ENCODE results near the gene LPIN1. TPM values are rescaled to one million over a fixed set of nuclear protein-coding genes. Genes with fewer than 3 reads are reported as not detected.

The LPIN1 gene
- total and polyA plus RNA-seq, 4 donors = 10.1 to 27.4 (median 13.4) TPM

DNA sequence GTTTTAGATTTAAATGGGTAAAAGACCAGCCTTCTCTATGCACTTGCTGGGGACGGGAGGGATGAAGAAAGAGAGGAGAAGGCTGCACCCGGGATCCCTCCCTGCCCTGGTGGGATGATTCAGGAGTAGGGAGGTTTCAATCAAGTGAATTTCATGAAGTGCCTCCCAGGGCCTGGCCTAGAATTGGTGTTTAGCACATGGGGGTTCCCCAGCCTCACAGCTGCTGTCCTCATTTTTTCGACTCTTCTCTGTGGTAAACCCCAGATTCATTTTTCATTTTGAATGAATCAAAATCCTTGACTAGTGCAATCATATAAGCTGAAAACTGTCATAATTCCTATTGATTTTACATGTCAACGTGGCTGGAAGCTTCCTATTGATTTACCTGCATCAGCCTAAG is 81.1 kb downstream of the LPIN1 start:
- H3K4me1 ChIP-seq (ENCODE audit: control insufficient read depth in 4 of 4, insufficient read depth in 4 of 4, low read length in 3 of 4) = peaks cover 6 to 24% (median 20%) of the 10 kb centered on the region in 4 donors
- WGBS = 84% methylated on average over 4 of the region's 4 CpGs
- H3K27me3 ChIP-seq (ENCODE audit: control insufficient read depth in 4 of 4, insufficient read depth in 4 of 4, low read length in 3 of 4) = no peaks in the 10 kb centered on the region
- H3K27ac ChIP-seq (ENCODE audit: low read depth in 1 of 2, low read length in 2 of 2) = no peak overlapping the region
- no peak for DNase-seq (ENCODE audit: low spot score)
- no peak overlapping the region for H3K4me3 ChIP-seq (ENCODE audit: low read depth in 1 of 3, low read length in 3 of 3)
- H3K36me3 ChIP-seq (ENCODE audit: control insufficient read depth in 4 of 4, insufficient read depth in 3 of 4, low read depth in 1 of 4, low read length in 3 of 4) = peaks cover 17 to 32% (median 27%) of the 10 kb centered on the region in 4 donors
- no peak overlapping the region for H3K9ac ChIP-seq (ENCODE audit: low read depth in 1 of 2, low read length in 2 of 2)
- no peaks in the 10 kb centered on the region for H3K9me3 ChIP-seq (ENCODE audit: control insufficient read depth in 4 of 4, low read length in 3 of 4)
- TF ChIP-seq JUND (IDR thresholded peaks at IDR 0.05) (no peak), HNF4G (IDR thresholded peaks at IDR 0.05) (no peak), YY1 (IDR thresholded peaks at IDR 0.05) (no peak), RAD21 (IDR thresholded peaks at IDR 0.05) (no peak), FOXA1 (IDR thresholded peaks at IDR 0.05) (no peak), ZBTB33 (IDR thresholded peaks at IDR 0.05) (no peak), TAF1 (conservative IDR thresholded peaks at IDR 0.05) (no peak), SP1 (IDR thresholded peaks at IDR 0.05) (no peak), HNF4A (conservative IDR thresholded peaks at IDR 0.05) (no peak), EGR1 (IDR thresholded peaks at IDR 0.05; ENCODE audit: low read depth in 2 of 2) (no peak), RXRA (IDR thresholded peaks at IDR 0.05) (no peak), FOXA2 (IDR thresholded peaks at IDR 0.05) (no peak), NR2F2 (IDR thresholded peaks at IDR 0.05) (no peak), GABPA (IDR thresholded peaks at IDR 0.05 in 1 of 2, conservative IDR thresholded peaks at IDR 0.05 in 1 of 2) (no peak)
- TF ChIP-seq, protein P1, sequence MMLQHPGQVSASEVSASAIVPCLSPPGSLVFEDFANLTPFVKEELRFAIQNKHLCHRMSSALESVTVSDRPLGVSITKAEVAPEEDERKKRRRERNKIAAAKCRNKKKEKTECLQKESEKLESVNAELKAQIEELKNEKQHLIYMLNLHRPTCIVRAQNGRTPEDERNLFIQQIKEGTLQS (IDR thresholded peaks at IDR 0.05) = no peak
- TF ChIP-seq, protein P2, sequence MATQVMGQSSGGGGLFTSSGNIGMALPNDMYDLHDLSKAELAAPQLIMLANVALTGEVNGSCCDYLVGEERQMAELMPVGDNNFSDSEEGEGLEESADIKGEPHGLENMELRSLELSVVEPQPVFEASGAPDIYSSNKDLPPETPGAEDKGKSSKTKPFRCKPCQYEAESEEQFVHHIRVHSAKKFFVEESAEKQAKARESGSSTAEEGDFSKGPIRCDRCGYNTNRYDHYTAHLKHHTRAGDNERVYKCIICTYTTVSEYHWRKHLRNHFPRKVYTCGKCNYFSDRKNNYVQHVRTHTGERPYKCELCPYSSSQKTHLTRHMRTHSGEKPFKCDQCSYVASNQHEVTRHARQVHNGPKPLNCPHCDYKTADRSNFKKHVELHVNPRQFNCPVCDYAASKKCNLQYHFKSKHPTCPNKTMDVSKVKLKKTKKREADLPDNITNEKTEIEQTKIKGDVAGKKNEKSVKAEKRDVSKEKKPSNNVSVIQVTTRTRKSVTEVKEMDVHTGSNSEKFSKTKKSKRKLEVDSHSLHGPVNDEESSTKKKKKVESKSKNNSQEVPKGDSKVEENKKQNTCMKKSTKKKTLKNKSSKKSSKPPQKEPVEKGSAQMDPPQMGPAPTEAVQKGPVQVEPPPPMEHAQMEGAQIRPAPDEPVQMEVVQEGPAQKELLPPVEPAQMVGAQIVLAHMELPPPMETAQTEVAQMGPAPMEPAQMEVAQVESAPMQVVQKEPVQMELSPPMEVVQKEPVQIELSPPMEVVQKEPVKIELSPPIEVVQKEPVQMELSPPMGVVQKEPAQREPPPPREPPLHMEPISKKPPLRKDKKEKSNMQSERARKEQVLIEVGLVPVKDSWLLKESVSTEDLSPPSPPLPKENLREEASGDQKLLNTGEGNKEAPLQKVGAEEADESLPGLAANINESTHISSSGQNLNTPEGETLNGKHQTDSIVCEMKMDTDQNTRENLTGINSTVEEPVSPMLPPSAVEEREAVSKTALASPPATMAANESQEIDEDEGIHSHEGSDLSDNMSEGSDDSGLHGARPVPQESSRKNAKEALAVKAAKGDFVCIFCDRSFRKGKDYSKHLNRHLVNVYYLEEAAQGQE (IDR thresholded peaks at IDR 0.05) = no peak
- TF ChIP-seq, protein P3, sequence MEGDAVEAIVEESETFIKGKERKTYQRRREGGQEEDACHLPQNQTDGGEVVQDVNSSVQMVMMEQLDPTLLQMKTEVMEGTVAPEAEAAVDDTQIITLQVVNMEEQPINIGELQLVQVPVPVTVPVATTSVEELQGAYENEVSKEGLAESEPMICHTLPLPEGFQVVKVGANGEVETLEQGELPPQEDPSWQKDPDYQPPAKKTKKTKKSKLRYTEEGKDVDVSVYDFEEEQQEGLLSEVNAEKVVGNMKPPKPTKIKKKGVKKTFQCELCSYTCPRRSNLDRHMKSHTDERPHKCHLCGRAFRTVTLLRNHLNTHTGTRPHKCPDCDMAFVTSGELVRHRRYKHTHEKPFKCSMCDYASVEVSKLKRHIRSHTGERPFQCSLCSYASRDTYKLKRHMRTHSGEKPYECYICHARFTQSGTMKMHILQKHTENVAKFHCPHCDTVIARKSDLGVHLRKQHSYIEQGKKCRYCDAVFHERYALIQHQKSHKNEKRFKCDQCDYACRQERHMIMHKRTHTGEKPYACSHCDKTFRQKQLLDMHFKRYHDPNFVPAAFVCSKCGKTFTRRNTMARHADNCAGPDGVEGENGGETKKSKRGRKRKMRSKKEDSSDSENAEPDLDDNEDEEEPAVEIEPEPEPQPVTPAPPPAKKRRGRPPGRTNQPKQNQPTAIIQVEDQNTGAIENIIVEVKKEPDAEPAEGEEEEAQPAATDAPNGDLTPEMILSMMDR (IDR thresholded peaks at IDR 0.05; ENCODE audit: low read depth, low read length, missing input control) = no peak
- TF ChIP-seq, protein P4, sequence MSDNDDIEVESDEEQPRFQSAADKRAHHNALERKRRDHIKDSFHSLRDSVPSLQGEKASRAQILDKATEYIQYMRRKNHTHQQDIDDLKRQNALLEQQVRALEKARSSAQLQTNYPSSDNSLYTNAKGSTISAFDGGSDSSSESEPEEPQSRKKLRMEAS (IDR thresholded peaks at IDR 0.05) = no peak

Measured in liver (tissue), 9 donors.